Kidney (tissue), 14 donors: Measurements from ENCODE around the gene TNFSF13. TPM values are rescaled to one million over a fixed set of nuclear protein-coding genes. Genes with fewer than 3 reads are reported as not detected.

Experiments
- DNase-seq, 5 donors: peaks; one replicate each; pipeline ENCODE4 v3.0.0-alpha.2; 2013 to 2020
- FAIRE-seq: peaks from 2 replicates; lab custom pipeline; 2012; peaks lifted over from hg19 to GRCh38; lab: Jason Lieb, UNC
- H3K27ac ChIP-seq, 2 donors: one replicate each; pipeline ENCODE4 v1.7.0; 2013; ENCODE audit warnings: low read depth in 2 of 2, low read length in 2 of 2, inconsistent platforms in 1 of 2
- H3K27me3 ChIP-seq: one replicate; pipeline ENCODE4 v1.7.1; 2013; ENCODE audit warnings: low read length, inconsistent platforms; ENCODE audit not compliant: control insufficient read depth, insufficient read depth
- H3K36me3 ChIP-seq, 3 donors: one replicate each; pipeline versions ENCODE4 v1.7.0 to v1.7.1; 2013; ENCODE audit warnings: low read length in 3 of 3, control low read depth in 1 of 3, inconsistent platforms in 1 of 3; ENCODE audit not compliant: insufficient read depth in 3 of 3, control insufficient read depth in 2 of 3
- H3K4me1 ChIP-seq, 3 donors: one replicate each; pipeline versions ENCODE4 v1.7.0 to v1.7.1; 2013; ENCODE audit warnings: low read length in 3 of 3, inconsistent platforms in 1 of 3, low read depth in 1 of 3; ENCODE audit not compliant: control insufficient read depth in 2 of 3, insufficient read depth in 2 of 3
- H3K4me3 ChIP-seq, 3 donors: one replicate each; pipeline versions ENCODE4 v1.7.0 to v1.8.1; 2013; ENCODE audit warnings: low read length in 3 of 3, control low read depth in 1 of 3, inconsistent platforms in 1 of 3
- H3K9ac ChIP-seq, 3 donors: one replicate each; pipeline versions ENCODE4 v1.7.0 to v1.7.1; 2013; ENCODE audit warnings: low read length in 3 of 3, control low read depth in 1 of 3, inconsistent platforms in 1 of 3
- H3K9me3 ChIP-seq, 3 donors: one replicate each; pipeline versions ENCODE4 v1.7.0 to v1.7.1; 2013; ENCODE audit warnings: low read length in 3 of 3, control low read depth in 1 of 3, inconsistent platforms in 1 of 3; ENCODE audit not compliant: control insufficient read depth in 2 of 3, insufficient read depth in 1 of 3
- intact Hi-C: fragments of 100-400 bp; cut with DNase I; formaldehyde crosslinking; loops from one replicate; pipeline ENCODE4 v1.11.1; 2022
- polyA plus RNA-seq: library from polyadenylated mRNA; stranded (reverse); fragments of 350-450 nt; fragmentation: Illumina TruSeq; extraction: RNeasy Lipid Tissue Mini Kit (QIAGEN cat#74804); gene quantifications from one replicate; pipeline ENCODE4 v1.2.3, GENCODE V29; 2014; ENCODE audit warnings: low read depth, low replicate concordance; ENCODE audit not compliant: insufficient read depth
- total RNA-seq: library from RNA; stranded (reverse); fragmentation: NEBNext Ultra II Directional; extraction: Animal tissue kit (Norgen Biotek cat#: 25700); gene quantifications from one replicate; pipeline ENCODE4 v1.2.1, GENCODE V29; 2021
- TF ChIP-seq, protein P1 (sequence below): IDR thresholded peaks from 3 replicates; pipeline ENCODE4 v1.5.1; 2012; ENCODE audit warnings: mild to moderate bottlenecking, moderate library complexity, borderline replicate concordance; ENCODE audit not compliant: insufficient read depth; ENCODE audit errors: extremely low read depth
- donor health status: control.
- donor health status: control.
- donor health status: control.
- donor health status: control.
- donor health status: control.
- donor health status: DM: yes; HTN: yes; CAD: no.
- donor health status: Normal renal cell carcinoma (clear cell type).

The TNFSF13 gene
- total and polyA plus RNA-seq, 2 donors from 2014 or later, result 68.6 to 99.2 TPM

DNA sequence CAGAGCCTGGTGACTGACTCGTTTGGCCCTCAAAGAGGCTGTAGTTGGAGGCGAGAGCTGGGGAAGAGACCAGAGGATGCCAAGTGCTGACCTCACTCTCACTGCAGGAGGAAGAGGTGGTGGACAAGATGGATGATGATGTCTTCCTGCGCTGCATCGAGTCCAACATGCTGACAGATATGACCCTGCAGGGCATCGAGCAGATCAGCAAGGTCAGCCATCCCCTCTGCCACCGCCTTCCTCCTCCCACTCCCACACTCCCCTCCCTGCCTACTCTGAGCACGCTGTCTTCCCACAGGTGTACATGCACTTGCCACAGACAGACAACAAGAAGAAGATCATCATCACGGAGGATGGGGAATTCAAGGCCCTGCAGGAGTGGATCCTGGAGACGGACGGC, 47.4 kb upstream of the TNFSF13 start:
- Histone ChIP-seq H3K4me1 (no peaks in the 10 kb centered on the region), H3K9ac (no peak overlapping the region), H3K36me3 (peaks cover 15 to 71% (median 52%) of the 10 kb centered on the region in 3 donors), H3K27ac (no peak overlapping the region), H3K9me3 (no peaks in the 10 kb centered on the region), H3K27me3 (no peaks in the 10 kb centered on the region), H3K4me3 (no peak overlapping the region)
- TF ChIP-seq, protein P1, sequence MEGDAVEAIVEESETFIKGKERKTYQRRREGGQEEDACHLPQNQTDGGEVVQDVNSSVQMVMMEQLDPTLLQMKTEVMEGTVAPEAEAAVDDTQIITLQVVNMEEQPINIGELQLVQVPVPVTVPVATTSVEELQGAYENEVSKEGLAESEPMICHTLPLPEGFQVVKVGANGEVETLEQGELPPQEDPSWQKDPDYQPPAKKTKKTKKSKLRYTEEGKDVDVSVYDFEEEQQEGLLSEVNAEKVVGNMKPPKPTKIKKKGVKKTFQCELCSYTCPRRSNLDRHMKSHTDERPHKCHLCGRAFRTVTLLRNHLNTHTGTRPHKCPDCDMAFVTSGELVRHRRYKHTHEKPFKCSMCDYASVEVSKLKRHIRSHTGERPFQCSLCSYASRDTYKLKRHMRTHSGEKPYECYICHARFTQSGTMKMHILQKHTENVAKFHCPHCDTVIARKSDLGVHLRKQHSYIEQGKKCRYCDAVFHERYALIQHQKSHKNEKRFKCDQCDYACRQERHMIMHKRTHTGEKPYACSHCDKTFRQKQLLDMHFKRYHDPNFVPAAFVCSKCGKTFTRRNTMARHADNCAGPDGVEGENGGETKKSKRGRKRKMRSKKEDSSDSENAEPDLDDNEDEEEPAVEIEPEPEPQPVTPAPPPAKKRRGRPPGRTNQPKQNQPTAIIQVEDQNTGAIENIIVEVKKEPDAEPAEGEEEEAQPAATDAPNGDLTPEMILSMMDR, result no peak
- FAIRE-seq (no peak), DNase-seq (no peak)
- intact Hi-C loops, result no loop called here

- FAIRE-seq (no peak), DNase-seq (no peak)
- Histone ChIP-seq H3K9me3 (no peaks in the 10 kb centered on the region), H3K27ac (no peak overlapping the region), H3K4me1 (no peaks in the 10 kb centered on the region), H3K36me3 (peaks cover 12 to 62% (median 47%) of the 10 kb centered on the region in 3 donors), H3K9ac (no peak overlapping the region), H3K27me3 (no peaks in the 10 kb centered on the region), H3K4me3 (no peak overlapping the region)
- TF ChIP-seq, protein P1, result no peak
- intact Hi-C loops, result no loop called here
Observed at GRCh38 chr17:7512105-7512504, 46.4 kb upstream of the TNFSF13 start.

DNA sequence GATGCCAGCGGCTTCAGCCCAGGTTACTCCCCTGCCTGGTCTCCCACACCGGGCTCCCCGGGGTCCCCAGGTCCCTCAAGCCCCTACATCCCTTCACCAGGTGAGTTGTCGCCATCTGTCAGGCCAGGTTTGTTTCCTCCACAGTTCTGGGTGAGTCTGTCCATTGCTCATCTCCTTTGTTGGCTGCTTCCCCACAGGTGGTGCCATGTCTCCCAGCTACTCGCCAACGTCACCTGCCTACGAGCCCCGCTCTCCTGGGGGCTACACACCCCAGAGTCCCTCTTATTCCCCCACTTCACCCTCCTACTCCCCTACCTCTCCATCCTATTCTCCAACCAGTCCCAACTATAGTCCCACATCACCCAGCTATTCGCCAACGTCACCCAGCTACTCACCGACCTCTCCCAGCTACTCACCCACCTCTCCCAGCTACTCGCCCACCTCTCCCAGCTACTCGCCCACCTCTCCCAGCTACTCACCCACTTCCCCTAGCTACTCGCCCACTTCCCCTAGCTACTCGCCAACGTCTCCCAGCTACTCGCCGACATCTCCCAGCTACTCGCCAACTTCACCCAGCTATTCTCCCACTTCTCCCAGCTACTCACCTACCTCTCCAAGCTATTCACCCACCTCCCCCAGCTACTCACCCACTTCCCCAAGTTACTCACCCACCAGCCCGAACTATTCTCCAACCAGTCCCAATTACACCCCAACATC, 45.6 kb upstream of the TNFSF13 start:
- Histone ChIP-seq H3K9me3 (no peaks in the 10 kb centered on the region), H3K27ac (no peak overlapping the region), H3K36me3 (peaks cover 12 to 56% (median 45%) of the 10 kb centered on the region in 3 donors), H3K4me1 (no peaks in the 10 kb centered on the region), H3K27me3 (no peaks in the 10 kb centered on the region), H3K4me3 (no peak overlapping the region), H3K9ac (no peak overlapping the region)
- DNase-seq (no peak), FAIRE-seq (no peak)
- TF ChIP-seq, protein P1, result no peak
- intact Hi-C loops, result no loop called here
